Measurements from ENCODE around the gene VPS51. TPM values are rescaled to one million over a fixed set of nuclear protein-coding genes. Genes with fewer than 3 reads are reported as not detected.

VPS51 gene
- polyA plus RNA-seq, 1 donor (not counting 4 experiments of a cell fraction or from before 2014, with no cell fraction given): 43.1 TPM

- dilution Hi-C loops (cut with MboI; ENCODE audit: extremely low pct_ligation_motif_present, low sequenced_read_pairs): no loop called here
- peaks cover 45 to 52% of the 10 kb centered on the region in 2 experiments for H3K36me3 ChIP-seq (ENCODE audit: control insufficient read depth in 2 of 2, extremely low read depth in 1 of 2, insufficient read depth in 2 of 2, low read length in 2 of 2)
- H3K4me2 ChIP-seq (ENCODE audit: control insufficient read depth, extremely low read depth, insufficient read depth, low read depth, low read length): no peak overlapping the region
- peaks cover 8% of the 10 kb centered on the region for H4K20me1 ChIP-seq (ENCODE audit: control insufficient read depth, extremely low read depth, insufficient read depth, low read length)
- FAIRE-seq (no peak), DNase-seq (ENCODE audit: low read depth, low spot score) (no peak)
- H3K27ac ChIP-seq (ENCODE audit: control insufficient read depth, insufficient read depth, low read length): no peak overlapping the region
- no peaks in the 10 kb centered on the region for H3K9me3 ChIP-seq (ENCODE audit: control insufficient read depth, low read depth, low read length)
- H3K79me2 ChIP-seq (ENCODE audit: control insufficient read depth, insufficient read depth, low read length): peaks cover 32% of the 10 kb centered on the region
- no peaks in the 10 kb centered on the region for H3K9me1 ChIP-seq (ENCODE audit: control insufficient read depth, extremely low read depth, insufficient read depth, low read length)
- H3K4me1 ChIP-seq (ENCODE audit: control insufficient read depth, extremely low read depth, insufficient read depth, low read length): peaks cover 20% of the 10 kb centered on the region
- no peak overlapping the region for H2AFZ ChIP-seq (ENCODE audit: control insufficient read depth, low read length)
- H3K27me3 ChIP-seq (ENCODE audit: control insufficient read depth, extremely low read depth, insufficient read depth, low read length): no peaks in the 10 kb centered on the region
- no peak overlapping the region for H3K4me3 ChIP-seq (ENCODE audit: control insufficient read depth in 2 of 3, extremely low read depth in 1 of 3, insufficient read depth in 2 of 3, low read depth in 1 of 3, low read length in 3 of 3)
- TF ChIP-seq EZH2 (IDR thresholded peaks at IDR 0.05; ENCODE audit: low read length) (no peak), CTCF (optimal IDR thresholded peaks at IDR 0.05 in 1 of 3, IDR thresholded peaks at IDR 0.05 in 1 of 3, conservative IDR thresholded peaks at IDR 0.05 in 1 of 3; ENCODE audit: extremely low read depth in 1 of 3, insufficient read depth in 2 of 3, low read length in 3 of 3) (no peak)
- H3K9ac ChIP-seq (ENCODE audit: control insufficient read depth, extremely low read depth, insufficient read depth, low read length): no peak overlapping the region
These were observed 34.8 kb downstream of the VPS51 start for GRCh38 chr11:65130631-65131416.

- no peak overlapping the region for H3K4me3 ChIP-seq (ENCODE audit: control insufficient read depth in 2 of 3, extremely low read depth in 1 of 3, insufficient read depth in 2 of 3, low read depth in 1 of 3, low read length in 3 of 3)
- no peak overlapping the region for H2AFZ ChIP-seq (ENCODE audit: control insufficient read depth, low read length)
- TF ChIP-seq CTCF (optimal IDR thresholded peaks at IDR 0.05 in 1 of 3, IDR thresholded peaks at IDR 0.05 in 1 of 3, conservative IDR thresholded peaks at IDR 0.05 in 1 of 3; ENCODE audit: extremely low read depth in 1 of 3, insufficient read depth in 2 of 3, low read length in 3 of 3) (no peak), EZH2 (IDR thresholded peaks at IDR 0.05; ENCODE audit: low read length) (no peak)
- peaks cover 42 to 49% of the 10 kb centered on the region in 2 experiments for H3K36me3 ChIP-seq (ENCODE audit: control insufficient read depth in 2 of 2, extremely low read depth in 1 of 2, insufficient read depth in 2 of 2, low read length in 2 of 2)
- H3K9ac ChIP-seq (ENCODE audit: control insufficient read depth, extremely low read depth, insufficient read depth, low read length): no peak overlapping the region
- FAIRE-seq (no peak), DNase-seq (ENCODE audit: low read depth, low spot score) (no peak)
- no peaks in the 10 kb centered on the region for H3K9me1 ChIP-seq (ENCODE audit: control insufficient read depth, extremely low read depth, insufficient read depth, low read length)
- H3K9me3 ChIP-seq (ENCODE audit: control insufficient read depth, low read depth, low read length): no peaks in the 10 kb centered on the region
- peaks cover 32% of the 10 kb centered on the region for H3K79me2 ChIP-seq (ENCODE audit: control insufficient read depth, insufficient read depth, low read length)
- H3K4me1 ChIP-seq (ENCODE audit: control insufficient read depth, extremely low read depth, insufficient read depth, low read length): peaks cover 20% of the 10 kb centered on the region
- H3K27ac ChIP-seq (ENCODE audit: control insufficient read depth, insufficient read depth, low read length): no peak overlapping the region
- no peaks in the 10 kb centered on the region for H3K27me3 ChIP-seq (ENCODE audit: control insufficient read depth, extremely low read depth, insufficient read depth, low read length)
- H3K4me2 ChIP-seq (ENCODE audit: control insufficient read depth, extremely low read depth, insufficient read depth, low read depth, low read length): no peak overlapping the region
- dilution Hi-C loops (cut with MboI; ENCODE audit: extremely low pct_ligation_motif_present, low sequenced_read_pairs): no loop called here
- peaks cover 8% of the 10 kb centered on the region for H4K20me1 ChIP-seq (ENCODE audit: control insufficient read depth, extremely low read depth, insufficient read depth, low read length)
These were observed 35.4 kb downstream of the VPS51 start for GRCh38 chr11:65131417-65131776.
